HL-60/S4 treated with retinoic acid at 250 ng/mL for 4 days and 3 days (cell line): Measurements from ENCODE around the gene PSMD1.

ENCODE experiments used
- in situ Hi-C: fragments of 300-500 bp; cut with MboI; formaldehyde crosslinking; loops from 2 replicates; pipeline ENCODE4 v1.7.0; 2022; ENCODE audit warnings: low sequenced_read_pairs

The PSMD1 gene

GRCh38 chr2:231110551-231110950 is 53.9 kb downstream of the PSMD1 start:
- in situ Hi-C loops: loop anchor here (25.0 kb wide), 1 partner anchor 327 kb away; no protein-coding TSS in a partner anchor

- in situ Hi-C loops: loop anchor here (25.0 kb wide), 1 partner anchor 325 kb away; no protein-coding TSS in a partner anchor
These were observed 55.3 kb downstream of the PSMD1 start for GRCh38 chr2:231111987-231112386.

- in situ Hi-C loops: loop anchor here (25.0 kb wide), 1 partner anchor 324 kb away; no protein-coding TSS in a partner anchor
These were observed 56.8 kb downstream of the PSMD1 start for GRCh38 chr2:231113489-231113888.

GRCh38 chr2:231115651-231116050 is 59.0 kb downstream of the PSMD1 start:
- in situ Hi-C loops: loop anchor here (25.0 kb wide), 1 partner anchor 322 kb away; no protein-coding TSS in a partner anchor

- in situ Hi-C loops: loop anchor here (25.0 kb wide), 1 partner anchor 320 kb away; no protein-coding TSS in a partner anchor
These were observed 60.5 kb downstream of the PSMD1 start for GRCh38 chr2:231117148-231117547.

- in situ Hi-C loops: loop anchor here (25.0 kb wide), 1 partner anchor 319 kb away; no protein-coding TSS in a partner anchor
These were observed 61.4 kb downstream of the PSMD1 start for GRCh38 chr2:231117922-231118613.

- in situ Hi-C loops: loop anchor here (25.0 kb wide), 1 partner anchor 319 kb away; no protein-coding TSS in a partner anchor
These were observed 61.9 kb downstream of the PSMD1 start for GRCh38 chr2:231118614-231118942.

GRCh38 chr2:231123362-231123898 is 66.8 kb downstream of the PSMD1 start:
- in situ Hi-C loops: loop anchor here (25.0 kb wide), 1 partner anchor 314 kb away; no protein-coding TSS in a partner anchor

- in situ Hi-C loops: loop anchor here (25.0 kb wide), 1 partner anchor 312 kb away; no protein-coding TSS in a partner anchor
These were observed 68.3 kb downstream of the PSMD1 start, which contains the start of gene HTR2B for GRCh38 chr2:231124838-231125568. Gene HTR2B (minus strand): TSS chr2:231125042. CDS start chr2:231123764, 1,278 bp downstream.

- in situ Hi-C loops: no loop called here
These were observed 69.5 kb downstream of the PSMD1 start for GRCh38 chr2:231126123-231126522.

- in situ Hi-C loops: no loop called here
These were observed 70.8 kb downstream of the PSMD1 start for GRCh38 chr2:231127480-231127879.

GRCh38 chr2:231127936-231128335 is 71.3 kb downstream of the PSMD1 start:
- in situ Hi-C loops: no loop called here

- in situ Hi-C loops: no loop called here
These were observed 71.9 kb downstream of the PSMD1 start for GRCh38 chr2:231128541-231128940.

GRCh38 chr2:231129216-231129615 is 72.5 kb downstream of the PSMD1 start:
- in situ Hi-C loops: no loop called here

GRCh38 chr2:231130336-231131056 is 73.8 kb downstream of the PSMD1 start:
- in situ Hi-C loops: no loop called here

- in situ Hi-C loops: no loop called here
These were observed 75.5 kb downstream of the PSMD1 start for GRCh38 chr2:231132129-231132528.

- in situ Hi-C loops: no loop called here
These were observed 76.9 kb downstream of the PSMD1 start for GRCh38 chr2:231133365-231134099.

GRCh38 chr2:231134910-231135655 is 78.4 kb downstream of the PSMD1 start:
- in situ Hi-C loops: no loop called here

GRCh38 chr2:231138699-231139098 is 82.0 kb downstream of the PSMD1 start:
- in situ Hi-C loops: no loop called here
